Astrocyte (in vitro differentiated cells and primary cell): ENCODE measurements around the gene CACNA1C.

Experiments
- EZH2 ChIP-seq: IDR thresholded peaks from 2 replicates; pipeline ENCODE4 v1.6.1; 2012; ENCODE audit warnings: mild to moderate bottlenecking, low read length, inconsistent platforms; ENCODE audit not compliant: insufficient read depth
- TF ChIP-seq, protein P1 (sequence below): IDR thresholded peaks from 2 replicates; pipeline ENCODE4 v1.5.1; 2011; ENCODE audit warnings: low read depth, mild to moderate bottlenecking, inconsistent platforms, low read length, moderate library complexity; ENCODE audit not compliant: insufficient read depth

DNA sequence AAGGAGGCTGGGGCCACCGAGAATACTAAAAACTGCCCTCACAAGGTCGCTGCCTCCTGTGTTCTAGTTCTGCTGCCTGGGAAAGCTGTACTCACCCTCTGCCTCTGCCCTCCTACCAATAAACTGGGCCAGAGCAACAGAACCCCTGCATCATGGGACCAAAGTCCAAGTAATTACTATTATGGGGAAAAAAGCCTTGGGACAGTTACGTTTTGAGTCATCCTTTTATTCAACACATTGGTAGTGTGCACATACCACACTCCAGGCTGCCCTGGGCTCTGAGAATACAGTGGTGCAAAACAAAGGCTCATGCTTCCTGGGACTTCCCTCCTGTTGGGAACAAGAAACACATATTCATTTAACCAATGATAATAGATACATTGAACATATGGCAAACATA is 49.0 kb downstream of the CACNA1C start:
- TF ChIP-seq, protein P1, sequence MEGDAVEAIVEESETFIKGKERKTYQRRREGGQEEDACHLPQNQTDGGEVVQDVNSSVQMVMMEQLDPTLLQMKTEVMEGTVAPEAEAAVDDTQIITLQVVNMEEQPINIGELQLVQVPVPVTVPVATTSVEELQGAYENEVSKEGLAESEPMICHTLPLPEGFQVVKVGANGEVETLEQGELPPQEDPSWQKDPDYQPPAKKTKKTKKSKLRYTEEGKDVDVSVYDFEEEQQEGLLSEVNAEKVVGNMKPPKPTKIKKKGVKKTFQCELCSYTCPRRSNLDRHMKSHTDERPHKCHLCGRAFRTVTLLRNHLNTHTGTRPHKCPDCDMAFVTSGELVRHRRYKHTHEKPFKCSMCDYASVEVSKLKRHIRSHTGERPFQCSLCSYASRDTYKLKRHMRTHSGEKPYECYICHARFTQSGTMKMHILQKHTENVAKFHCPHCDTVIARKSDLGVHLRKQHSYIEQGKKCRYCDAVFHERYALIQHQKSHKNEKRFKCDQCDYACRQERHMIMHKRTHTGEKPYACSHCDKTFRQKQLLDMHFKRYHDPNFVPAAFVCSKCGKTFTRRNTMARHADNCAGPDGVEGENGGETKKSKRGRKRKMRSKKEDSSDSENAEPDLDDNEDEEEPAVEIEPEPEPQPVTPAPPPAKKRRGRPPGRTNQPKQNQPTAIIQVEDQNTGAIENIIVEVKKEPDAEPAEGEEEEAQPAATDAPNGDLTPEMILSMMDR, result no peak
- TF ChIP-seq EZH2, result no peak
